PC-9 (cell line): ENCODE measurements around the gene SYCN. TPM values are rescaled to one million over a fixed set of nuclear protein-coding genes. Genes with fewer than 3 reads are reported as not detected.

Experiments used
- BruUV-seq: library from RNA; stranded (reverse); fragments of 400-500 nt; replicated peaks from 2 replicates; lab custom pipeline; 2021; lab: Mats Ljungman, UMichigan
- CTCF ChIA-PET: fragments of 300-600 bp; sonication (Branson Sonifier 250); formaldehyde crosslinking; loops from one replicate; lab custom pipeline; 2022; ENCODE audit warnings: antibody characterized with exemption; lab: Charles Lee
- POLR2A ChIA-PET: fragments of 300-600 bp; sonication (Branson Sonifier 250); formaldehyde crosslinking; loops from one replicate; lab custom pipeline; 2022; ENCODE audit warnings: antibody characterized with exemption; ENCODE audit not compliant: unreplicated experiment; lab: Charles Lee
- DNase-seq, 2 experiments: peaks; one replicate each; pipeline versions ENCODE4 v3.0.0 to v3.0.0-alpha.2; 2015 to 2022; ENCODE audit warnings: mixed read lengths in 1 of 2
- H2AFZ ChIP-seq: fragments of 200-600 bp; sonication (generic); 2 replicates; pipeline ENCODE4 v1.8.1; 2017; ENCODE audit warnings: antibody characterized with exemption
- H3F3A ChIP-seq: fragments of 200-600 bp; sonication (generic); 2 replicates; pipeline ENCODE4 v1.8.1; 2017; ENCODE audit warnings: antibody characterized with exemption, mild to moderate bottlenecking, low read depth; ENCODE audit not compliant: insufficient read depth
- H3K27ac ChIP-seq: fragments of 200-600 bp; sonication (generic); 2 replicates; pipeline ENCODE4 v1.6.1; 2016; ENCODE audit warnings: mixed run types
- H3K27me3 ChIP-seq: fragments of 200-600 bp; sonication (generic); 2 replicates; pipeline ENCODE4 v1.6.1; 2016; ENCODE audit warnings: low read depth, mixed run types; ENCODE audit not compliant: insufficient read depth
- H3K36me3 ChIP-seq: fragments of 200-600 bp; sonication (generic); 2 replicates; pipeline ENCODE4 v1.6.1; 2016; ENCODE audit warnings: low read depth, mixed run types
- H3K4me1 ChIP-seq: fragments of 200-600 bp; sonication (generic); replicated peaks from 2 replicates; pipeline ENCODE4 v1.6.1; 2016; ENCODE audit warnings: mixed run types; ENCODE audit not compliant: insufficient read depth
- H3K4me2 ChIP-seq: fragments of 200-600 bp; sonication (generic); 2 replicates; pipeline ENCODE4 v1.6.1; 2017; ENCODE audit warnings: mixed run types
- H3K4me3 ChIP-seq: fragments of 200-600 bp; sonication (generic); 2 replicates; pipeline ENCODE4 v1.6.1; 2016; ENCODE audit warnings: mixed run types
- H3K79me2 ChIP-seq: fragments of 200-600 bp; sonication (generic); 2 replicates; pipeline ENCODE4 v1.6.1; 2017; ENCODE audit warnings: low read depth, mixed run types
- H3K9me2 ChIP-seq: fragments of 200-600 bp; sonication (generic); 2 replicates; pipeline ENCODE4 v1.8.1; 2017; ENCODE audit warnings: mild to moderate bottlenecking; ENCODE audit not compliant: insufficient read depth
- H3K9me3 ChIP-seq: fragments of 200-600 bp; sonication (generic); 2 replicates; pipeline ENCODE4 v1.8.1; 2016; ENCODE audit warnings: low read depth; ENCODE audit not compliant: insufficient read depth
- H4K20me1 ChIP-seq: fragments of 200-600 bp; sonication (generic); 2 replicates; pipeline ENCODE4 v1.8.1; 2017; ENCODE audit not compliant: insufficient read depth
- EZH2 ChIP-seq: fragments of 200-600 bp; sonication (generic); IDR thresholded peaks from 2 replicates; pipeline ENCODE4 v1.8.0; 2017; ENCODE audit warnings: antibody characterized with exemption, low read depth
- intact Hi-C: fragments of 100-400 bp; cut with micrococcal nuclease; formaldehyde crosslinking; loops from one replicate; pipeline ENCODE4 v1.10.0; 2022; ENCODE audit not compliant: unreplicated experiment
- total RNA-seq: library from RNA; stranded (reverse); gene quantifications from 2 replicates; pipeline ENCODE4 v1.2.3, GENCODE V29; 2021
- TF ChIP-seq, protein P1 (sequence below): fragments of 200-600 bp; sonication (generic); conservative IDR thresholded peaks from 2 replicates; pipeline ENCODE4 v1.6.1; 2017; ENCODE audit warnings: mixed run types, antibody characterized with exemption, mild to moderate bottlenecking, moderate library complexity

Gene SYCN
- total RNA-seq, 1 experiment from 2014 or later: not detected

DNA sequence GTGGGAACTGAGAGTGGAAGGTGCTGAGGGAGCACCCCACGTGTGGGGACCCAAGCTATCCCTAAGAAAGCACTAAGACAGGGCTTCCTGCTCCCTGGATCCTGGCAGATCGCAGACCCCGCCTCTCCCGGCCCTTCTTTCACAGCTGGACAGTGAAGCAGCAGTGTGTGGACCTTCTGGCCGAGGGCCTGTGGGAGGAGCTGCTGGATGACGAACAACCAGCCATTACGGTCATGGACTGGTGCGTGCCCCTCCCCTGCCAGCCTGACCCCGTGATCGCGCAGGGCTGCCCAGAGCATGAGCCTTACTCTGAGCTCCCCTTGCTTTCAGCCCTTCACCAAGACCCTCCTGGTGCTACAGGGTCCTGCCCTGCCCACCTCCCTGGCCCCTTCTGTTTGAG, 5.0 kb downstream of the SYCN start:
- H3K4me1 ChIP-seq: peaks cover 48% of the 10 kb centered on the region
- no peaks in the 10 kb centered on the region for H4K20me1 ChIP-seq
- no peak overlapping the region for H2AFZ ChIP-seq
- ChIA-PET POLR2A (interaction anchor here (0.7 kb wide), 2 partner anchors 323 to 605 kb away, joined by 3 to 7 read pairs; no protein-coding TSS in a partner anchor), CTCF (interaction anchor here (0.6 kb wide), 1 partner anchor 150 kb away, joined by 10 read pairs; no protein-coding TSS in a partner anchor)
- no peaks in the 10 kb centered on the region for H3K79me2 ChIP-seq
- no peak overlapping the region for H3K27ac ChIP-seq
- intact Hi-C loops: no loop called here
- H3K9me2 ChIP-seq: no peaks in the 10 kb centered on the region
- no peak overlapping the region for H3K4me2 ChIP-seq
- TF ChIP-seq, protein P1, sequence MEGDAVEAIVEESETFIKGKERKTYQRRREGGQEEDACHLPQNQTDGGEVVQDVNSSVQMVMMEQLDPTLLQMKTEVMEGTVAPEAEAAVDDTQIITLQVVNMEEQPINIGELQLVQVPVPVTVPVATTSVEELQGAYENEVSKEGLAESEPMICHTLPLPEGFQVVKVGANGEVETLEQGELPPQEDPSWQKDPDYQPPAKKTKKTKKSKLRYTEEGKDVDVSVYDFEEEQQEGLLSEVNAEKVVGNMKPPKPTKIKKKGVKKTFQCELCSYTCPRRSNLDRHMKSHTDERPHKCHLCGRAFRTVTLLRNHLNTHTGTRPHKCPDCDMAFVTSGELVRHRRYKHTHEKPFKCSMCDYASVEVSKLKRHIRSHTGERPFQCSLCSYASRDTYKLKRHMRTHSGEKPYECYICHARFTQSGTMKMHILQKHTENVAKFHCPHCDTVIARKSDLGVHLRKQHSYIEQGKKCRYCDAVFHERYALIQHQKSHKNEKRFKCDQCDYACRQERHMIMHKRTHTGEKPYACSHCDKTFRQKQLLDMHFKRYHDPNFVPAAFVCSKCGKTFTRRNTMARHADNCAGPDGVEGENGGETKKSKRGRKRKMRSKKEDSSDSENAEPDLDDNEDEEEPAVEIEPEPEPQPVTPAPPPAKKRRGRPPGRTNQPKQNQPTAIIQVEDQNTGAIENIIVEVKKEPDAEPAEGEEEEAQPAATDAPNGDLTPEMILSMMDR: no peak
- no peak for TF ChIP-seq EZH2
- no peak for DNase-seq
- H3K9me3 ChIP-seq: no peaks in the 10 kb centered on the region
- H3K36me3 ChIP-seq: no peaks in the 10 kb centered on the region
- no TSS peak for BruUV-seq
- H3K4me3 ChIP-seq: no peak overlapping the region
- H3F3A ChIP-seq: peaks cover 35% of the 10 kb centered on the region
- H3K27me3 ChIP-seq: no peaks in the 10 kb centered on the region

DNA sequence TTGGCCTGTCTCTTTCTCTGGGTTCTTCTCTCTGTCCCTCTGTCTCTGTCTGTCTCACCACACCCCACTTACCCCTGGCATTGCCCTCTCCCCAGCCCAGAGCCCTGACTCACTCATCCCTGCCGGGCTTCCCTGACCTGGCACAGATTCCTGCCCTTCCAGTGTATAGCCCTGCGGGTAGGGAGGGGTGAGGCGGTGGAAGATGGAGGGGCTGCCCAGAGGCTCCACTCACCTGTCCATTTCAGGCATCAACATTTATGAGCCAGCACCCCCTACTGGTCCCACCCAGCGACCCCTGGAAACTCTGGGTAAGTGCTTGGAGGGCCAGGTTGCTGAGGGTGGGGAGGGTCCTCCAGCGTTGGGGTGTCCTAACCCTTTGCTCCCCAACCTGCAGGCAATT, 6.3 kb downstream of the SYCN start:
- Histone ChIP-seq H3K36me3 (no peaks in the 10 kb centered on the region), H3K4me3 (peak overlapping the region; percentile 47), H3K27me3 (no peaks in the 10 kb centered on the region), H2AFZ (no peak overlapping the region), H3K27ac (peak overlapping the region; percentile 60), H3K9me2 (no peaks in the 10 kb centered on the region), H3K4me2 (peak overlapping the region; percentile 73), H3K79me2 (no peaks in the 10 kb centered on the region), H3K4me1 (peaks cover 56% of the 10 kb centered on the region), H4K20me1 (no peaks in the 10 kb centered on the region), H3F3A (peaks cover 36% of the 10 kb centered on the region), H3K9me3 (no peaks in the 10 kb centered on the region)
- DNase-seq: peak; percentile 83 to 86
- ChIA-PET CTCF (no interaction called here), POLR2A (no interaction called here)
- intact Hi-C loops: loop anchor here (2.0 kb wide), 1 partner anchor 75 kb away; no protein-coding TSS in a partner anchor
- BruUV-seq: no TSS peak
- TF ChIP-seq EZH2: no peak
- TF ChIP-seq, protein P1: peak; percentile 53

DNA sequence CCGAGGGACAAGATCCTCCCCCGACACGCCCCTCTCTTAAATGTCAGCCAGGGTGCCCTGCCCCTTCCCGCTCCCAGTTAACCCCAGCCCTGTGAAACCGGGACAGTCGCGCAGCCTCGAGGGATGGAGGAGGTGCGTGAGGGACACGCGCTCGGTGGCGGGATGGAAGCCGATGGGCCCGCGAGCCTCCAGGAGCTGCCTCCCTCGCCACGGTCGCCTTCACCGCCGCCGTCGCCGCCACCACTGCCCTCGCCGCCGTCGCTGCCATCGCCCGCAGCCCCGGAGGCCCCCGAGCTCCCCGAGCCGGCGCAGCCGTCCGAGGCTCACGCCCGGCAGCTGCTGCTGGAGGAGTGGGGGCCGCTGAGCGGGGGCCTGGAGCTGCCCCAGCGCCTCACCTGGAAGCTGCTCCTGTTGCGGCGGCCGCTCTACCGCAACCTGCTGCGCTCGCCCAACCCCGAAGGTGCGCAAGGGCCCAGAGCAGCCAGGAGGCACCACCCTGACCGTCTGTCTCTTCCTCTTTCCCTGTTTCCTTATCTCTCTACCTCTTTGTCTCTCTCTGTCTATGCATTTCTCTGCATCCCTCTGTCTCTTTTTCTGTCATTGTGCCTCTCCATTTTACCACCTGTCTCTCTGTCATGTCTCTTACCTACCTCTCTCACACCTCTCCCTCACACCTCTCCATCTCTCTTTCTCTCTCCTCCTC, 7.1 kb downstream of the SYCN start, which contains the start of gene NCCRP1:
Gene NCCRP1 (plus strand): TSS at position 105 of the 703 bp plus-strand sequence. CDS start 19 bp downstream, at position 124.
- ChIA-PET POLR2A (no interaction called here), CTCF (no interaction called here)
- intact Hi-C loops: loop anchor here (2.0 kb wide), 1 partner anchor 74 kb away; no protein-coding TSS in a partner anchor
- H3K4me2 ChIP-seq: peak within 1 kb of the TSS; percentile 73
- no peaks in the 10 kb centered on the region for H3K36me3 ChIP-seq
- H4K20me1 ChIP-seq: no peaks in the 10 kb centered on the region
- no TSS peak for BruUV-seq
- H3K4me1 ChIP-seq: peaks cover 56% of the 10 kb centered on the region
- H3K4me3 ChIP-seq: peak within 1 kb of the TSS; percentile 47
- H3K9me3 ChIP-seq: no peaks in the 10 kb centered on the region
- TF ChIP-seq, protein P1: no peak
- no peak for TF ChIP-seq EZH2
- peak within 1 kb of the TSS; percentile 65 for H3K27ac ChIP-seq
- H2AFZ ChIP-seq: peak within 1 kb of the TSS; percentile 47
- H3K27me3 ChIP-seq: no peaks in the 10 kb centered on the region
- DNase-seq: peak; percentile 46 to 54
- H3F3A ChIP-seq: peaks cover 36% of the 10 kb centered on the region
- H3K79me2 ChIP-seq: no peaks in the 10 kb centered on the region
- H3K9me2 ChIP-seq: no peaks in the 10 kb centered on the region
